ENCODE data around the gene MAP3K7.
"Not testable (repeated sequence)": the region's sequence is repeated elsewhere in the genome, so short reads cannot be mapped to it uniquely, and the experiment has no call there.

Gene MAP3K7

DNA sequence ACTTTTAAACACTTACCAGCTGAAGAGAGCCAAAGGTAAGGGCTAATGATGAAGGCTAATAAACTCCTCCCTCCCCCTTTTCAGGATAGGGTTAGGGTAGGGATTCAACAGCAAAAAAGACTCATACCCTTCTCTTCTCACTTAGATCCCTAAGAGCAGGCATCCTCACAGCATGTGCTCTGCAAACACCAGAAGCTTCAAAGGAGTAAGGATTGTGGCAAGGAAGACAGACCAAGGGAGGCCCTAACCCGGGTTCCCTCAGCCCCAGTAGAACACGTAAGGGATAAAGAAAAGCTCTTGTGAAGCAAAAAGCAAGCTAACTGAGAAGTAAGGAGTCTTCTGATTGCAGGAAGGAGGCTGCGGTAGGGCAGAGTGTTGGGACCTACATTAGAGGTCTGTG lies 11.6 kb downstream of the MAP3K7 start:
- no peak for DNase-seq

DNA sequence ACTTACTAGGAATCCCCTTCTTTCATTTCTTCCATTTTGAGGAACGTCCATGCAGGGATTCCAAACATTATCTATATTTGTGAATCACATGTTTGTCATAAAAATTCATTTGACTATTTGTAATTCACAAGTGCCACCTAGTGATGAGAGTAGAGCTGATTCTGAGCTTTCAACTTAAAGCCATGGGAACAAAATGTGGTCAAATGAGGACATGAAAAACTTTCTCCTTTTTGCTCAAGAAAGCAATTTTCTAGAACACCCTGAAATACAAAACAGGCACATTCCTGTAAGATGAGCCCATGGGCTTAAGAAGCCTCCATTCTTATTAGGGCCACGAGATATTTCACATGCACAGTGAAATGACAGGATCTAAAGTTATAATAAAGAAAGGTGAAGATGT lies 12.3 kb downstream of the MAP3K7 start:
- no peak for DNase-seq

DNA sequence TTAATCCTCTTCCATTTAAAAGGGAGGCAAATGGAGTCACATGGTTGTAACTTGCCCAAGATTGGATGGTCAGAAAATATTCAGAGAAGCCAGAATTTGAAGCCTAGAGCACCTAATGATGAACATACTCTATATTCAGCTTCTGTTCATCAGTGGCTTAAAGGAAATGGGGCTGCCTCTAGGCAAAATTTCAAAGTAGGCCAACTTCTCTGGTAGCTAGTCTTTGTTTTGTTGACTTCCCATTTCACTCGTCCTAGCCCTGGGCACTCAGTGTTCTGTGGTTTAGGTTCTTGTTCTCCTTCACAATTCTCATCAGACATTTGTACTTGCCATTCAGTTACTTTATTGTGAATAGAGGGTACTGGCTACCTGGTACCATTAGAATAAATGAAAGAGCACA lies 13.2 kb downstream of the MAP3K7 start:
- no peak for DNase-seq

DNA sequence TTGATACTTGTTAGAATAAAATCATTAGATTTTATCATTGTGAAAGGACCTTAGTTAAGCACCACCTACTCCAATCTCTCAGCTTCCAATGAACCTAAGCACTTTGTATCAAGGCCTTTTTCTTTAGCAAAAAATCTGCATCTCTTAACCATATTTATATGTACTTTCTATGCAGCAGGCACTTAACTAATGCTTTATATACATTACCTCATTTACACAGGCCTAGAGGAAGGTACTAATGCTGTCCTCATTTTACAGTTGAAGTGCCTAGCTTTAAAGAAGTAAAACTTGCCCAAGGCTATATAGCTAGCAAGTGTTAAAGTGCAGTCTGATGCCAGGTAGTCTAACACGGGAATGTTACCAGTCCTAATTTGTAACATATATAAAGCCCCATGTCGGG lies 14.0 kb downstream of the MAP3K7 start:
- no peak for DNase-seq

DNA sequence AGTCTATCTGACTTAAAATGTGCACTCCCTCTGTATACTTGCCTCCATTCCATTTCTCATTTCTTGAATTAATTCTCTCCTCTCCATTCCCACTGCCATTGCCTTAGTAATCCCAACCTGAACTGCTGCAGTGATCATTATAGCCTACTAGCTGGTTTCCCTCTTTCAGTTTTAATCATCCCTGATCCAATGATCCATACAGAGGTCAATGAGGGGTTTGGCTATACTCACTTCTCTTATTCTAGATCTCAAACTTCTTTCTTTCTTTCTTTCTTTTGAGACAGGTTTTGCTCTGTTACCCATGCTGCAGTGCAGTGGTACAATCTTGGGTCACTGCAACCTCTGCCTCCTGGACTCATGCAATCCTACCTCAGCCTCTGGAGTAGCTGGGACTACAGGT lies 17.6 kb downstream of the MAP3K7 start:
- no peak for DNase-seq

DNA sequence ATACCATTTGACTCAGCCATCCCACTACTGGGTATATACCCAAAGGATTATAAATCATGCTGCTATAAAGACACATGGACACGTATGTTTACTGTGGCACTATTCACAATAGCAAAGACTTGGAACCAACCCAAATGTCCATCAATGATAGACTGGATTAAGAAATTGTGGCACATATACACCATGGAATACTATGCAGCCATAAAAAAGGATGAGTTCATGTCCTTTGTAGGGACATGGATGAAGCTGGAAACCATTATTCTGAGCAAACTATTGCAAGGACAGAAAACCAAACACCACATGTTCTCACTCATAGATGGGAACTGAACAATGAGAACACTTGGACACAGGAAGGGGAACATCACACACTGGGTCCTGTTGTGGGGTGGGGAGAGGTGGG lies 19.2 kb downstream of the MAP3K7 start:
- DNase-seq: not testable (repeated sequence)

DNA sequence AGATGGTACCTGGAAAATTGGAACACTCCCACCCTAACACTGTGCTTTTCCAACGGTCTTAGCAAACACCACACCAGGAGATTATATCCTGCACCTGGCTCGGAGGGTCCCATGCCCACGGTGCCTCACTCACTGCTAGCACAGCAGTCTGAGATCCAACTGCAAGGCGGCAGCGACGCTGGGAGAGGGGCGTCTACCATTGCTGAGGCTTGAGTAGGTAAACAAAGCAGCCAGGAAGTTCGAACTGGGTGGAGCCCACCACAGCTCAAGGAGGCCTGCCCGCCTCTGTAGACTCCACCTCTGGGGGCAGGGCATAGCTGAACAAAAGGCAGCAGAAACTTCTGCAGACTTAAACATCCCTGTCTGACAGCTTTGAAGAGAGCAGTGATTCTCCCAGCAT lies 24.5 kb downstream of the MAP3K7 start:
- DNase-seq: peak; percentile 26

DNA sequence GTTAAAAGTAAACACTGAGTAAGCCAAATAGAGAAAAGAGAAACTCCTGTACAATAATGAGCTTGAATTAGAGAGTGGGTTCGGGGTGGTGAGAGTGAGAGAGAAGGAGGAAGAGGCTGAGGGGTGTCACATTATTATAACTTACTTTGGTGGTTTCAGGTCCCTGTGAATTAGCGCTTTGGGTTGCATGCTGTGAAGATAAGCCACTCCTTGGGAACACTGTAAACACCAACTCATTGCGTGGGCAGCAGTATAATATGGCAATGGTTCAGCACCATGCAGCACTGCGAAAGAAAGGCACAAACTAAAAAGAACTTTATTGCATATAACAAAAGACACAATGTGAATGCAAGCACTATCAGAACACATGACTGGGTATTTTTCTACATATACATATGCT lies 26.9 kb downstream of the MAP3K7 start:
- DNase-seq: no peak

DNA sequence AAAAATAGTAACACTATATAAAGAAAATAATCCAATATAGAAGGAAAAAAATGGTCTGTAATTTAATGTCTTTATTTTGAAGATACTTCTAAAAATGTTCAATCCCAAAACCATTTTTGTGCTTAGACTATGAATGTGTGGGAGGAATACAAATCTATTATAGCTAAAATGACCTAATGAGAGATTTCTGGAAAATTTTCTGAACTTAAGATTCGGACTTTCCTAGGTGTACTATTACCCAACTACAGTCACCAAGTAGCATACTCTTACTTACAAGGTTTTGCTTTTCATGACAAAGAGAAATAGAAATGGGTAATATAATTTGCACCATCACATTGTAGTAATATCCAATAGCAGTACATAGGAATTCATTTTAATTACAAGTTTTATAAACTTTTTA lies 29.9 kb downstream of the MAP3K7 start:
- no peak for DNase-seq

DNA sequence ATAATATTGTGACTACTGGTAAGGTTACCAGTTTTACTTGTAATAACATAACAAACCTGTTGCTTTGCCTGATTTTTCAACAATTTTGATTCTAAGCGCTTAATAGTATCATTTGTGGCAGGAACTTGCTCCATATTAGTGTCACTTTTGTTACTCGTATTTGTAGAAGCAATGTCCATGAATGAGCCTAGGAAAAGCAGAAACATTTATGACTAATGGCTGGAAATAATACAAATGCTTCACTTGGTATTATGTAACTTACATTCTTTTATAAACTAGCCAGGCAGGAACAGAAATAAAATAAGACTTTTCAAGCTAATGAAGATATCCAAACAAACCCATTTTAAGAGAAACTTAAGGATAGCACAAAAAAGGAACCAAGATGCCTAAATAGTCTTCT lies 38.9 kb downstream of the MAP3K7 start:
- no peak for DNase-seq

DNA sequence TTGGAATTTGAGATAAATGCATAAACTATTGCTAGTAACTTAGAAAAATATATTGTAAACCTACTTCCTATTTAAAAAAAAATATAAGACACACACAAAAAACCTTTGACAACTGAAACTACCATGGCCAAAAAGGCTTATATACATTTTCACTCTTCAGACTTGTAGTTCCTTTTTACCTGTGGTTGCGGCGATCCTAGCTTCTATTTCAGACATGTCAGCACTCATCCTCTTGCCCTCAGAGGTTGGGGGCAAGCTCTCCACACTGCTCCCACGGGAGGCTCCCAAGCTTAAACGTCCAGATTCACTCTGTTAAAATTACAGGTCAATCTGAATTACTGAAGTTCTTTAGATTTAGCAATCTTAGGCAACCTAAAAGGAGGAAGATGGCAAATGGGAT lies 39.8 kb downstream of the MAP3K7 start:
- DNase-seq: no peak

DNA sequence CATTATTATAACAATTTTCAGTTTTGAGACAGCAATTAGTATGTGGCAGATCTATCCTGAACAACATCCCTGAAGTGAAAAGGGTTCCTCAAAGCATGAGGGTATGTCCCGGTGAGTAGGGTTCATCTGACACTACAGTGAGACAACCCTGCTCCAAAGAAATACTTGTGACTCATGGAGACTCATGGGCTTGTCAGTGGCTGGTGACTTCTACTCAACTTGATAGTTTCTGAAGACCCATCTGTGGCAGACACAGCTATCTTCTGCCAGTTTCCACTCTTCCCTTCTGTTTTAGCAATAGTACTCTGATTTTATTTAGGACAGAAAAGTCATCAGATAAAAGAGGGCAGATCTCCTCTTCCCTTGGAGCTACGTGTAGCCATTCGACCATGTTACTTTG lies 41.4 kb downstream of the MAP3K7 start:
- no peak for DNase-seq

DNA sequence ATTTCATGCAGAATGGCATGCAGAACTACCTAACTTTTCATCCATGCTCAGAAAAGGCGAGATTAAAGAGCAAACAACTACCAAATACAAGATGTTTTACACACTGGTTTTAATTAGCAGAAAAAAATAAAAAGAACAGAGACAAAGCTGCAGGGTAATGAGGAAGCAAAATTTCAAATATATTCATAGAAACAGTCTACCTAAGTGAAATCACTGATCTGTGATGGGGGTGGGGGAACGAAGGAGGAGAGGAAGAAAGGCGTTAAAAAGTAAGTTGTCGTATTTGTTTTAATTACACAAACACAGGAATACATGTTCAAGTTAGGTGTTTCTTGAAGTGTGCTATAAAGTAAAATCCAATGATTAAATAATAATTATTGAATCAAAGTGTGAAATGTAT lies 42.1 kb downstream of the MAP3K7 start:
- DNase-seq: no peak

DNA sequence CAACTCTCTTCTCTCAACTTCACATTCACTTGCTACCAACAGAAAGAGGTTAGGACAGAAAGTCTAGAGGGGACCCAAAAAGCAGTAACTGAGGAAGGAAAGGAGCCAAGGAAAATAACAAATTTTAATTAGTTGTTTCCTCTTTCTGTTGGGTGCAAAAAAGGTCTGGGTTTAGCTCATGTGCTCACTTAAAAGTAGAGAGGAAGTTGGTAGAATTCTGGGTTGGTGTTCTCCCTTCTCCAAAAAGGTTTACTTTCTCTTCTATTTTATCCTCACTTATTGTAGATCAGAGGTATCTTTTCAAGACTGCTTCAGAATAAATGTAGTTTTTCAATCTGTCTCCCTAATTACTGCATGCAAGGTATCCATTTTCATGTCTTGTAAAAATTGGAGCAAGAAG lies 42.8 kb downstream of the MAP3K7 start:
- no peak for DNase-seq

DNA sequence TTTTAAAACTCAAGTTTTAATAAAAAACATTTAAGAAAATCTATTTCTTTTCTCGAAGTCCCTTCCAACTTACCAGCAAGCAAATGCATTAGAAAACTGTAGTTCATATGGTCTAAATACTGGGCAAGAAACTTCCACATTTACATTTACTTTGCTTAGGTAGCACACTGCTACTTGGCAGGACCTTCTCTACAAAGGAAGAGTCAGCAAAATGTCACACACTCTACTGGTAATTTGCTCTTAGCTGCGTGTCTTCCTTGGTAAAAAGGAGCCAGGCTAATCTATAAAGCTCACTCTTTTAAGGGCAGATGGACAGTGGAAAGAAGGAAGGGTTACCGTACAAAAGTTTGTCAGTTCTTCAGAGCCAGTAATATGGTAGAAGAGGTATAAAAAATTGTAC lies 45.7 kb downstream of the MAP3K7 start:
- no peak for DNase-seq

DNA sequence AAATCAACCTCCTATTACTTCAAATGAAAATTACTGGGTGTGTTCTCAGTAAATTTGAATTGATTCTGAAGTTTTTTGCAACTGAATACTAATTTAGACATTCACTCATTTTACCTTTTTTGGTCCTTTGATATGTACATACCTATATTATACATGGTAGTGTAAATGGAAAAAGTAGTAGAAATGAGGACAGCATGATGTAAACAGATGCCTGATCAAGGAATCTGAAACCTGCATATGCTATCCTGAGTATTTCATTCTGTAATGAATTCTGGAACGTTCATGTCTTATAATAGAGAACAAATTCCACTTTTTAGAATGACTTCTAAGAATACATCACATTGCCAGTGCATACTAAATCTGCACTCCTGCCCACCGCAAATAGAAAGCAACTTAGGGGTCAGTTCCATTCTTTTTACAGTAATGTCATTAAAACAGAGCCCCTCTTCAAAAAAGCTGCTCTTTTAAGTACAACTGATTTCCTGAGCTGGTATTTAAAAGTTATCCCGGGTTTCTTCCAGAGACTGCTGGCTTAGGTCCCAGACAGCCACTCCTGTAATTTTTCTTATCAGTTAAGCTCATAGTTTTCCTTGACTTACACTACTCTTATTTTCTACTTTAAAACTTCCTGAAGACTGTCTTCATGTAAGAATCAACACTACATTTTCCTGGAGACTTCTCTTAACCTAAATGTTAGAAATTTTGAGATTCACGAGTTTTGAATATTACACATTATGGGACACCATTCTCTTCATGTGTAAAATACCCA lies 48.4 kb downstream of the MAP3K7 start:
- no peak for DNase-seq

DNA sequence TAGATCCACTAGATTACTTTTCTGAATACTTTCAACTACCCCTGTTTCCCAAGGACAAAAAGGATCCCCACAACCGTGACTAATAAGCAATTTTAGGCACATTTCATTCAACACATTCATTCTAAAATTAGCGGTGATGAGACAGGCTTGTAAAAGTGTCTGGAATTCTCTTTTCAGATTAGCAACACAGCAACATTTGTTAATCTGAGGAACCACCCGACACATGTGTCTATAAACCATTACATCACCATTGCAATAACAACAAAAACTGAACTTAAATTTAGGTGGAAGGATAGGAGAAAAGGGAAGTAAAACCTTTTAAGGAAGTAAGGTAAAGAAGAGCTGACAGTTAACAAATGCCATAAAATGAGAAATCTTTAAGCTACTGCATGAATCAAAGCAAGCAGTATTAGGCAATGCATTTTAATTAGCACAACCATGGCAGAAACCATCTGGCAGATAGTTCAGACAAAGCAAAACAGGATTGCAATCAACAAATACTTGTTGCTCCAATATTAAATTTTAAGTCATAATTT lies 49.1 kb downstream of the MAP3K7 start:
- DNase-seq: no peak

DNA sequence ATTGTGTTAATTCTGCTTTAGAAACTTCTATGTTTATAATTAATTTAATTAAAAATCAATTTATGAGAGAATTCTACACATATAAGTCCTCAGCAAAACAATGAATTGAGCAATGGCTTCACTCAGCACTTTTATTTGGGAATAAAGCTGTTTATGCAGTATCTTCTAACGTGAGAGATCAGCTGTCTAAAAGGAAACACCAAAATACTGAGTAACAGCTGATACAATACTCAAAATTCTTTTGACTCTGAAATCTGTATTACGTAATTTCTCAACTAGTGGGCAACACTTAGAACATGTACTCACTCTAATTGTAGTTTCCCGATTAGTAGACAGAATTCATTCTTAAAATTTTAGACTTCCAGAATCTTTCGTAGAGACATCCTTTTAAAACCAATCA lies 49.8 kb downstream of the MAP3K7 start:
- DNase-seq: no peak

DNA sequence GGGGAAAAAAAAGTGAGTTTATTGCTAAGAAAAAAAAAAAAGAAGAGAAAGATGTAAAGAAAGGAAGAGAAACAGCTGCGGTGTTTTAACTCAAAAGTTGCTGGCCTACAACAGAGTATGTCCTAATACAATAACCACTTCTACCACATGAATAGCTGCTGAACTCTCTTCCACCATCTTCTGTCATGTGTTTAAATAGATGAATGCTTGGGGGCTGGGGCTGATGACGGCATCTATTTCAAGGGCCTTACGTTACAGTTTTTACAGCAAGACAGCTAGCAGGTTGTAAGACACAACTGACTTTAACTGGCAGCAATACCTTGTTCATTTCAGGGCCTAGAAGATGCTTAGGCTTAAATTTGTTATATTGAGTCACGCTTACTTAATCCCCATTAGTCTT lies 50.4 kb downstream of the MAP3K7 start:
- DNase-seq: no peak

DNA sequence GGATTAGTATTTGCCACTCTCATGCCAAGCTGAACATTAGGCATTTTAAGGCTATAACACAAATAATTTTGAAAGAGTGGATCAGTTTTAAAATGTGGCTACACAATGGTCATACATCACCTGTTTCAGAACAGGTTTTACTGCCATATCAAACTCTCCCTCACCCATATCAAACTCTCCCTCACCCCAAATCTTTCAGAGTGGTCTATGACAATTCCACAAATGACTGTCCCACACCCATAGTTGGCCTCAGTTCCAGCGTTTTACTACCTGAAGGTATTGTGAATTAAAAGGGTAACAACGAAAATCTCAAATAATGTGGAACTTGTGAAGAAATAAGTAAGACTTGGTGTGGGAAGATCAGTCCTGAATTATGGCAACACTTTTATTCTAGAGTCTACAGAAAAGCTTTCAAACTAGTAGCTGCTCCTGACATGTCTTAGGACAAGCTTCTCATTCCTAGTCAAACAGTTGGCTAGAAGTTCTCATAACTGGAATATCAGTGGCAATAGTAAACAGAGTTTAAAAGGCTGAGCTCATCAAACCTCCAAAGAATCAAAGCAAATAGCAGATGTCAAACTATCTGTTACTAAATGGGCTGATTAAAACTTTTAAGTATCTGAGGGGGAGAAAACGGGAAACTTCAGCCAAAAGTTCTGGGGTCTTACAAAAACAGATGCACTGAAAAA lies 52.4 kb downstream of the MAP3K7 start:
- no peak for DNase-seq

DNA sequence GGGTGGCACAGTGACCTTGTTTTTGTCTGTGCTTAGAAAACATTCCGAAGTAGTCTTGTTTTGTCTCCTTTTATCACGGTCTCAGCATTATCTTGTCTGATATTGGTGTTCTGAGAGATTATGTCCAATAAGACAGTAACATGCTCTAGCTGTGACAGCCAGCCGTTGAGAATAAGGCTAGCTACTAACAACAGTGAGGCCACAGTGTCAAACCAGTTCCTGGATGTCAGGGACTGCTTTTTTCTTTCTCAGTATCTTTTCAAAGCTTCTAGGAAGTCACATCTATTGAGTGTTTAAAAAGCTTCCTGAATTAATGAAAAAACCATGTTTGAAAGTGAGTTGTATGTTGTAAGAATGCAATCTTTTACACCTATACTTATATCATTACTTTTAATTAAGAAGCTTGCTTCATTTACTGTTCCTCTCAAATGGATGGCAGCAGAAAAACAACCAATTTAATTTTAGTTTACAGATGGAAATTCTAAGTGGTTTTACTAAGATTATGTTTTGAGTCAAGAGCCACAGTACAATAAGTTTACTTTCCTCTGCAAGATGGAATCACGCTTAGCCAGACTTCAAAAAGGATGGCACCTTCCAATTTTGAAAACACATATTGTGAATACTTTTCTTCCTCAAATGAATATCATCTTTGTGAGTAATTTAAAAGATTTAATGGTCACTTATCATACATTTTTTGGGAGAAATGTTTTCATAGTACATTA lies 53.1 kb downstream of the MAP3K7 start:
- DNase-seq: no peak

DNA sequence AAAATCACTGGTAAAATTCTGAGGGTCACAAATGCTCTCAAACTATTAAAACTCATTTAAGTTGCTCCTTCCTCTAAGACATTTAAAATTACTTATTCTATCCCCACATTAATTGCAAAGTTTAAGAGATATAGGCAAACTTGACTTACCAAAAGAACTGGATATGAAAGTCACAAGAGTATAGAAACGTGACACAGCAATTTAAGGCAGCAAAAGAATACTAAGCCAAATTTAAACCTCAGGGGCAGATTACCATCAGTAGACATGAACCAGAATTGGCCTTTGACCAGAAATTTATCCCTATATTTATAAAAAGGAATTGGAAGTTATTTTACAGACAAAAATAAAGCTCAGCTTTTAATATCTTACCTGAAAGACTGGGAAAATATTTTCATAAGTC lies 56.0 kb downstream of the MAP3K7 start:
- DNase-seq: no peak

DNA sequence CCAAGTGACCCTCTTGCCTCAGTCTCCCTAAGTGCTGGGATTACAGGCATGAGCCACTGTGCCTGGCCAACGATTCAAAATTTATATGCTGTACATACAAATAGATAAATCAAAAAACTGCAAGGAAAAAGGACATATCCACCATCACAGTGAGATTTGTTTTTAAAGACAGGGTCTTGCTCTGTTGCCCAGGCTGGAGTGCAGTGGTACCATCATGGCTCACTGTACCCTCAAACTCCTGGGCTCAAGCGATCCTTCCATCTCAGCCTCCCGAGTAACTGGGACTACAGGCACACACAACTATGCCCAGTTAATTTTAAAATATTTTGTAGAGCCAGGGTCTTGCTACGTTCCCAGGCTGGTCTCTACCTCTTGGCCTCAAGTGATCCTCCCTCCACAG lies 61.5 kb downstream of the MAP3K7 start:
- DNase-seq: no peak

DNA sequence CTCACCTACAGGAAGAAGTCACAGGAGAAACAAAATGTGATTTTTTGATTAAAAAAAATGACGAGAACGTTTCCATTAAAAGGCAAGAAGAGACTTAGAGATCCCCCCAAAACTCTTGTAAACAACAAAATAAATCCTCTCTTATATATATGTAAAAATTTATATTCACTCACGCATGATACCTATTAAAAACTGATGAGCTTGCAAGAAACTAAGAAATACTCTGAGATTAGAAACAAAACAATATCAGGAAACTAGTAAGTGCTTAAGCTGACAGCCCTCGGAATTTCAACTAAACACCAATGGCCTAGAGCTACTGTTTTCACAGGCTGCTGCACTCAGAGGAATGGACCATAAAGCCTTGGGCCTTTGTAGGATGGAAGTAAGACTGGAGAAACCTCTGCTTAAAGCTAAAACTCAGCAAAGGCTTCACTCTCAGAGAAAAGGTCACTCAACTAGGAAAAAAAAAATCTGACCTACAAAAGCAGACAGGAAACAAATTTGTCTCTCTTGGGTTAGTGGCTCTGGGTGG lies 63.0 kb downstream of the MAP3K7 start:
- no peak for DNase-seq
